Stimulated activated CD4-positive, alpha-beta T cell treated with anti-CD3 and anti-CD28 coated beads, Interleukin-4, amount 100 ng/mL, for 48 hours (primary cell): ENCODE results near the gene ADARB2.
A peak's percentile ranks its signal among the peaks of the same experiment; 100 is the strongest.

Source experiments
- DNase-seq, 2 donors: peaks; one replicate each; pipeline ENCODE4 v3.0.0-alpha.2; 2020; ENCODE audit warnings: low read depth in 2 of 2

The ADARB2 gene

GRCh38 chr10:1323951-1324350 is 413.4 kb downstream of the ADARB2 start:
- DNase-seq = peak; percentile 3 to 11

GRCh38 chr10:1320739-1321320 is 416.5 kb downstream of the ADARB2 start:
- DNase-seq = no peak

GRCh38 chr10:1316809-1317143 is 420.5 kb downstream of the ADARB2 start:
- no peak for DNase-seq

GRCh38 chr10:1316121-1316808 is 421.1 kb downstream of the ADARB2 start:
- no peak for DNase-seq

GRCh38 chr10:1315178-1315577 is 422.1 kb downstream of the ADARB2 start:
- DNase-seq = no peak

GRCh38 chr10:1311726-1312125 is 425.6 kb downstream of the ADARB2 start:
- no peak for DNase-seq

GRCh38 chr10:1310271-1310789 is 427.0 kb downstream of the ADARB2 start:
- DNase-seq = no peak

- DNase-seq = no peak
Observed at GRCh38 chr10:1309617-1310270, 427.6 kb downstream of the ADARB2 start.

GRCh38 chr10:1308962-1309616 is 428.2 kb downstream of the ADARB2 start:
- DNase-seq = no peak

GRCh38 chr10:1308173-1308961 is 429.0 kb downstream of the ADARB2 start:
- no peak for DNase-seq

- no peak for DNase-seq
Observed at GRCh38 chr10:1301143-1301542, 436.2 kb downstream of the ADARB2 start.

GRCh38 chr10:1300218-1300617 is 437.1 kb downstream of the ADARB2 start:
- DNase-seq = no peak

- no peak for DNase-seq
Observed at GRCh38 chr10:1299041-1299726, 438.1 kb downstream of the ADARB2 start.

GRCh38 chr10:1297566-1298301 is 439.6 kb downstream of the ADARB2 start:
- DNase-seq = no peak

GRCh38 chr10:1295756-1296480 is 441.4 kb downstream of the ADARB2 start:
- no peak for DNase-seq

GRCh38 chr10:1294748-1295147 is 442.6 kb downstream of the ADARB2 start:
- no peak for DNase-seq

- DNase-seq = no peak
Observed at GRCh38 chr10:1293636-1294435, 443.5 kb downstream of the ADARB2 start.

- DNase-seq = no peak
Observed at GRCh38 chr10:1293157-1293556, 444.2 kb downstream of the ADARB2 start.

- DNase-seq = no peak
Observed at GRCh38 chr10:1292611-1293031, 444.7 kb downstream of the ADARB2 start.
